GM19023 (cell line): ENCODE data around the gene ZNF469.

Source experiments
- ATAC-seq: cut with Tn5 transposase; IDR thresholded peaks from one replicate; pipeline ENCODE4 v1.9.1; 2021; ENCODE audit warnings: mild to moderate bottlenecking, moderate library complexity; ENCODE audit not compliant: unreplicated experiment

ZNF469 gene

GRCh38 chr16:88345721-88346560 lies 36.8 kb upstream of the ZNF469 start:
- ATAC-seq = no peak

- no peak for ATAC-seq
Observed at GRCh38 chr16:88346680-88347505, 35.9 kb upstream of the ZNF469 start.

GRCh38 chr16:88347656-88348376 lies 34.9 kb upstream of the ZNF469 start:
- no peak for ATAC-seq

- ATAC-seq = no peak
Observed at GRCh38 chr16:88348377-88349152, 34.2 kb upstream of the ZNF469 start.

GRCh38 chr16:88349153-88349902 lies 33.4 kb upstream of the ZNF469 start:
- ATAC-seq = no peak

GRCh38 chr16:88349903-88350900 lies 32.6 kb upstream of the ZNF469 start:
- no peak for ATAC-seq

- ATAC-seq = no peak
Observed at GRCh38 chr16:88350922-88351321, 31.8 kb upstream of the ZNF469 start.

GRCh38 chr16:88351491-88352101 lies 31.2 kb upstream of the ZNF469 start:
- no peak for ATAC-seq

GRCh38 chr16:88352261-88353200 lies 30.2 kb upstream of the ZNF469 start:
- no peak for ATAC-seq

GRCh38 chr16:88353232-88353631 lies 29.5 kb upstream of the ZNF469 start:
- no peak for ATAC-seq

GRCh38 chr16:88353691-88354090 lies 29.1 kb upstream of the ZNF469 start:
- ATAC-seq = no peak

- no peak for ATAC-seq
Observed at GRCh38 chr16:88354229-88355092, 28.3 kb upstream of the ZNF469 start.

GRCh38 chr16:88355093-88355388 lies 27.7 kb upstream of the ZNF469 start:
- no peak for ATAC-seq

GRCh38 chr16:88355389-88356123 lies 27.2 kb upstream of the ZNF469 start:
- no peak for ATAC-seq

GRCh38 chr16:88356124-88356726 lies 26.5 kb upstream of the ZNF469 start:
- ATAC-seq = no peak
